Measurements from ENCODE around the gene RPP14. TPM values are rescaled to one million over a fixed set of nuclear protein-coding genes. Genes with fewer than 3 reads are reported as not detected.
A peak's percentile ranks its signal among the peaks of the same experiment; 100 is the strongest.
"Not testable (repeated sequence)": the region's sequence is repeated elsewhere in the genome, so short reads cannot be mapped to it uniquely, and the experiment has no call there.

RPP14 gene
- total RNA-seq, 1 donor from 2014 or later, result 22.5 TPM

DNA sequence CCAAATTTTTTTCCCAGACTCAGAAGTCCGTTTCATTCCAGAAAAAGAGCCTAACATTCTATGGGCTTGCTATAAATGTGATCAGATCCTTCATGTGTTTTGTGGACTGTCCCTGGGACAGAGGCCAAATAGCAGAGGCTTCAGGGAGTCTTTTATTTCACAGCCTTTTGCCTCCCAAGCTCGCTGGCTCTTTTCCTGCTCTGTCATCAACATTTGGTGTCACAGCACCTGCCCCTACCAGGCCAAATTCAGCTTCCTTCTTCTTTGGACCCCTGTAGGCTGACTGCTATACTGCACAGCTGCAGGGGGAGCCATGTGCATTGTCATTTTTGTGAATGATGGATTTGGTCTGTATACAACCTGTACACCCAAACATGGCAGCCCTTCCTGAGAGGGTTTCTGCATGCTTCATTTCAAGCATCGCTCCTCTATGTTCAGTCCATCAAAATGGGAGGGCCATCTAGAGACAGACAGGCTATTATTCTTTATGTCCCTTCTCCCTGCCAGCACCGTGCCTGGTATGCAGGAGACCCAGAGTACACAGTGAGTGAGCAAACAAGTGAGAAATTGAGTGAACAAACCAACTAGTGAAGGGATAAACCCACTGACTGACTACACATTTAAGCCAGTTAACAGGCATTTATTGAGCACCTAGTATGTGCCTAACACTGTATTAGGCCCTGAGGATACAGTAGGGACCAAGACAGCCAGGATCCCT is 17.9 kb upstream of the RPP14 start:
- intact Hi-C loops (cut with DNase I), result loop anchor here (10.0 kb wide), 1 partner anchor 53 kb away; the partner anchor contains the start of gene ABHD6
- DNase-seq (no peak), ATAC-seq (ENCODE audit: poor library complexity) (peak; percentile 59)

DNA sequence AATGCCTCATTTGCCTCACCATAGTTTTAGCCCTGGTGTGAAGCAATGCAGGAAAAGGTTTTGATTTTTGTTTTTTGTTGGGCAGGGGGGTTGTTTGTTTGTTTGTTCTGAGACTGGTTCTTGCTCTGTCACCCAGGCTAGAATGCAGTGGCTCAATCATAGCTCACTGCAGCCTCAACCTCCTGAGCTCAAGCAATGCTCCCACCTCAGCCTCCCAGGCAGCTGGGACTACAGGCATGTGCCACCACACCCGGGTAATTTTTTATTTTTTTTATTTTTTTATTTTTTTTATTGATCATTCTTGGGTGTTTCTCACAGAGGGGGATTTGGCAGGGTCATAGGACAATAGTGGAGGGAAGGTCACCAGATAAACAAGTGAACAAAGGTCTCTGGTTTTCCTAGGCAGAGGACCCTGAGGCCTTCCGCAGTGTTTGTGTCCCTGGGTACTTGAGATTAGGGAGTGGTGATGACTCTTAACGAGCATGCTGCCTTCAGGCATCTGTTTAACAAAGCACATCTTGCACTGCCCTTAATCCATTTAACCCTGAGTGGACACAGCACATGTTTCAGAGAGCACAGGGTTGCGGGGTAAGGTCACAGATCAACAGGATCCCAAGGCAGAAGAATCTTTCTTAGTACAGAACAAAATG is 17.0 kb upstream of the RPP14 start:
- intact Hi-C loops (cut with DNase I), result loop anchor here (10.0 kb wide), 1 partner anchor 54 kb away; the partner anchor contains the start of gene ABHD6

DNA sequence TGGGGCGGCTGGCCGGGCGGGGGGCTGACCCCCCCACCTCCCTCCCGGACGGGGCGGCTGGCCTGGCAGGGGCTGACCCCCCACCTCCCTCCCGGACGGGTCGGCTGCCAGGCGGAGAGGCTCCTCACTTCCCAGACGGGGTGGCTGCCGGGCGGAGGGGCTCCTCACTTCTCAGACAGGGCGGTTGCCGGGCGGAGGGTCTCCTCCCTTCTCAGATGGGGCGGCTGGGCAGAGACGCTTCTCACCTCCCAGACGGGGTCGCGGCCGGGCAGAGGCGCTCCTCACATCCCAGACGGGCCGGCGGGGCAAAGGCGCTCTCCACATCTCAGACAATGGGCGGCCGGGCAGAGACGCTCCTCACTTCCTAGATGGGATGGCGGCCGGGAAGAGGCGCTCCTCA is 15.6 kb upstream of the RPP14 start:
- DNase-seq; intact Hi-C loops (cut with DNase I); ATAC-seq (ENCODE audit: poor library complexity): not testable (repeated sequence)

More for the DNA sequence above, 17.0 kb upstream of the RPP14 start:
- not testable (repeated sequence) for DNase-seq; ATAC-seq (ENCODE audit: poor library complexity)

DNA sequence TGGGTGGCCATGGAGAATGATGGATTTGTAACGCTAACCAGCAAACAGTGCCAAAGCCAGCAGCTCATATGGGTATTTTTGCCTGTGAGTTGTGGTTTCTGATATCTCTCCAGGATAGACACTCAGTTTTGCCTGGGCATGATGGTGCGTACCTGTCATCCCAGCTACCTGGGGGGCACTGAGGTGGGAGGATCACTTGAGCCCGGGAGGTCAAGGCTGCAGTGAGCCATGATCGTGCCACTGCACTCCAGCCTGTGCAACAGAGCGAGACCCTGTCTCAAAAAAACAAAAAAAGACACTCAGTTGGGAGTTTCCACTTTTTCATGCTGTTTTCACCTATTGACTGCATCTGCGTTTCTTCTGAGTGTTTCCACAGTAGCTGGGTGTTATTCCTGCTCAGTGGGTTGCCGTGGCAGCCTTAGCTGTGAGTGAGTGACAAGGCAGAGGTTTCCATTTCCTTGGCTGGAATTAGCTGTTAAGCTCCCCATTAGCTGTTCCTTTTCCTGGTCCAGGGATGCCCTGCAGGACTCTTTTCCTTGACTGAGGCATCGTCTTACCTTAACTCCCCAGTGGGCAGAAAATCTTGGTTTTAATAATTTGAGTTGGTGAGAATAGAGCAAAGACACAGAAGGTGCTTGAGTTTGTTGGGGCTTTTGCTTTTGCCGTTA is 14.2 kb upstream of the RPP14 start:
- intact Hi-C loops (cut with DNase I), result no loop called here
- DNase-seq, result no peak
- ATAC-seq (ENCODE audit: poor library complexity), result no peak

DNA sequence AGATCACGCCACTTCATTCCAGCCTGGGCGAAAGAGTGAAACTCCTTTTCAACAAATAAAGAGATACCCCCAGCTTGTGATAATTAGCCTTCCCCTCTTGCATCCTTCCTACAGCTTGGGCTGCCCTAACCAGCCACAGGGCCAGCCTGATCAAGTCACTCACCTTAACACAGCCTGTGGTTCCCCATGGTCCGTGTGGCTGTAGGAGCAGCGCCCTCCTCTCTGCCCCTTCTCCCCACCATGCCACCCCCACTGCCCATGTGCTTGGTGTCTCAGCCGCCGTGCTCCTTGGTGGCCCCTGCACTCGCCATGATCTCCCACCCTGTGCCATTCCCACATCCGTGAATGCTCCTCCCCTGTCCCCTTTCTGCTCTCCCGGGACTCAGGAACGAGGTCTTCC is 13.2 kb upstream of the RPP14 start:
- DNase-seq (no peak), ATAC-seq (ENCODE audit: poor library complexity) (no peak)
- intact Hi-C loops (cut with DNase I), result no loop called here

DNA sequence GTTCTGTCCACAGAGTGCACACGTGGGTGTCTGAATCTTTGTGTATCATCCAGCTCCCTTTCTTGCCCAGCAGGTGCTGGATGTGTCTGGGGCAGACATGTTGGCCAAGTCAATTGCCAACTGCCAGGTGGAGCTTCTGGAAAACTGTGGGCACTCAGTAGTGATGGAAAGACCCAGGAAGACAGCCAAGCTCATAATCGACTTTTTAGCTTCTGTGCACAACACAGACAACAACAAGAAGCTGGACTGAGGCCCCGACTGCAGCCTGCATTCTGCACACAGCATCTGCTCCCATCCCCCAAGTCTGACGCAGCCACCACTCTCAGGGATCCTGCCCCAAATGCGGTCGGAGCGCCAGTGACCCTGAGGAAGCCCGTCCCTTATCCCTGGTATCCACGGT is 12.5 kb upstream of the RPP14 start:
- no peak for ATAC-seq (ENCODE audit: poor library complexity)
- intact Hi-C loops (cut with DNase I), result no loop called here

DNA sequence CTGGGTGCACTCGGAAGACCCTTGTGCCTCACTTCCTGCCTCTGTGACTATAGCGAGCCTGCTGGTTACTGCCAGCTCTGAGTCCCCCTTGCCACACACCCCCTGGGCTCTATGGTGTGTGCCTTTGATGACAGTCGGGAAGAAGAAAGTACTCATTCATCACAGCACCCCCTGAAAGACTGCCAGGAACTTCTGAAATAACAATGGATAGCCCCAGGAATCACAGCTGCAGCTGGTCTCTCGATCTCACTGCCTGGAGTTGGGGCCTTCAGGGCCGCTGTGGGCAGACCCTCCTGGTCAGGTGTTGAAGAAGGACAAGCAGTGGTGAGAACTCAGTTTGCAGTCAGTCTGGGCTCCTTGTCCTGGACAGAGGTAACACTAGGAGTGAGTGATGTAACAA is 9.8 kb upstream of the RPP14 start:
- DNase-seq, result no peak
- intact Hi-C loops (cut with DNase I), result no loop called here
- ATAC-seq (ENCODE audit: poor library complexity), result no peak

More for the DNA sequence above, 12.5 kb upstream of the RPP14 start:
- DNase-seq, result no peak

DNA sequence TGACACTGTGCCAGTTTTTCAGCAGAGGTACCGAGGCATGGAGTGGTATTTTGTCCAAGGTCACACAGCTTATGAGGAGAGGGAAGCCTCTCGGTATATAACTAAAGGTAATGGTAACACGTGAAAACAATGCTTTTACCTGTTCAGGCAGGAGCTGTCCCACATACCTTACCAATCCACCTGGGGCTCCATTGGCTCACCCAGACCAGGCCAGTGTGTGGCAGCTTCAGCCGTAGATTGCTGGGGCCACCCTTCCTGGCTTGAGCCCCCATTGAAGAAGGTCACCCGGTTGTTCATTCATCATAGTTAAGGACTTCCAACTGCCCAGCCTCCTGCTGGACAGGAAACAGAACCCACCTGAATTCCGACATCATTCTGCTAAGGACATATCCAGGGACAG is 9.2 kb upstream of the RPP14 start:
- no peak for ATAC-seq (ENCODE audit: poor library complexity)
- intact Hi-C loops (cut with DNase I), result no loop called here
- DNase-seq, result no peak

DNA sequence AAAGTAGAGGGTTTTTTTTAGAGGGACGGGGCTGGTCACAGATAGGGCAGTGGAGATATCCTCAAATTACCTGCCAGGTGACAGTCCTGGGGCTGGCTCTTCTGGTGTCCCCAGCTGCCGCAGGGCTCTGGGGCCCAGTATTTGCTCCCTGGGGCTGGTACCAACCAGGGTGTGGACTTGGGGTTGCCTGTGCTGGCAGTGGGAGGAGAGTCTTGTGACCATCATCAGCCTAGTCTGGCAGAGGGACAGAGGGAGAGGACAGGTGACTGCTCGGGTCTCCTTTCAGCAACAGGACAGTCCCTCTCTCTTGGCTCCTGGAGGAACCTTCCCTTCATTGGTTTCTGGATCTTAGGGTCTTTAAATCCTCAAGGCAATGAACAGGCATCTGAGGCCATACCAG is 7.9 kb upstream of the RPP14 start:
- DNase-seq (no peak), ATAC-seq (ENCODE audit: poor library complexity) (peak; percentile 24)
- intact Hi-C loops (cut with DNase I), result no loop called here

DNA sequence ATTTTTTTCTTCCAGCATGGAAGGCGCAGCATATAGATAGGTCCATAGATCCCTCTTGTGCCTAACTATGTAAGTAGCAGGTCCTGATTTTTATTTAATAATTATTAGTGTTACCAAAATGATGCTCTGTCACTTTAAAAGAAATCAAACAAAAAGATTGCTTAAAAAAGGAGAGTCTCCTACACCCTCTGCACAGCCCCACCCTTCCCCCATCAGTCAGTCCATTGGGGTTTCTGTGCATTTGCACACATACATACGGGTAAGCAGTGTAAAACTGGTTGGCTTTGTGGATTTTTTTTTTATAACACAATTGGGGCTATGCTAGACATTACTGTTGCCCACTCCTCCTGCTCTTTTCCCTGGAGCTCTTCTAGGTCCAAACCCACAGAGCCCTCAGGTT is 7.0 kb upstream of the RPP14 start:
- DNase-seq, result no peak
- intact Hi-C loops (cut with DNase I), result no loop called here
- ATAC-seq (ENCODE audit: poor library complexity), result no peak

DNA sequence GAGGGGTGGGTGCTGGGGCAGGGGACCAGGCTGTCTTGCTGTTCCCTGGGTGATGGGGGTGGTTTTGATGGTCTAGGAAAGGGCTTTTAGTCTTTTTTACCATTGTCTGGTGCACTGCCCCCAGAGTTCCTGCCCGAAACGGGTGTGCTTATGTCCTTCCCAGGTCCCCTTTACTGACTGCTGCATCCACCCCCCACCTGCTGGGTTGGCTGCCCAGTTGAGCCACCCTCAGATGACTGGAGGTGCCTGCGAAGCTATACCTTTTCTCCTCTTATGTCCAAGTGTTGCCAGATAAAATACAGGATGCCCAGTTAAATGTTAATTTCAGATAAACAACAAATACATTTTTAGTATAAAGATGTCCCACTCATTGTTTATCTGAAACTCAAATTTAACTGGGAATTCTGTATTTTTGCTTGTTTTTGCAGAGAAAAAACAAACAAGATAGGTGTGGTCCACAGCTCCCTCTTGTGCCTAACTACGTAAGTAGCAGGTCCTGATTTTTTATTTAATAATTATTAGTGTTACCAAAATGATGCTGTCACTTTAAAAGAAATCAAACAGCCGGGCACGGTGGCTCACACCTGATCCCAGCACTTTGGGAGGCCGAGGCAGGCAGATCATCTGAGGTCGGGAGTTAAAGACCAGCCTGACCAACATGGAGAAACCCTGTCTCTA is 6.1 kb upstream of the RPP14 start:
- intact Hi-C loops (cut with DNase I), result loop anchor here (2.0 kb wide), 1 partner anchor 113 kb away; no protein-coding TSS in a partner anchor
- ATAC-seq (ENCODE audit: poor library complexity) (no peak), DNase-seq (no peak)

DNA sequence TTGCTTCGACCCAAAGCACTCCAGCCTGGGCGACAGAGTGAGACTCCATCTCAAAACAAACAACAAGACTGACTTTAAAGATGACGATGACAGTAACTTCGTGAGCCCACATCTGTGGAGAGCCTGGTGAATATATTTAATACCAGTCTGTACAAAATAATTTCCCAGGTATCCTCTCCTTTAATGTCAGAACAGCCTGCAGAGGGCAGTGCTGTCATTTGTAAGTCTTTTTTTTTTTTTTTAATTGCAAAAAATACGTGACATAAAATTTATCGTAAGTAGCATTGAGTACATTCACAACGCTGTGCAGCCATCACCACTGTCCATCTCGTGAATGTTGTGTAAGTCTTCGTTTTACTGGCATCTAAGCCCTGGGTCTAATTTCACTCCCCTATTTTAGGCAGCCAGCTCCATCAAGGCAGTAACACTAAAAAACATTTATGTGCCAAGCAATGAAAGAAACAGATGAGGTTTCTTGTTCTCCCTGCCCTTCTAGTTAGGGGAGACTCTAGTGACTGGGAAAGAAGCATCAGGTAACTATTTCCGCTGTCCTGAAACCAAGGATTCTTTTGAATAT is 1.7 kb downstream of the RPP14 start:
- intact Hi-C loops (cut with DNase I), result no loop called here
- ATAC-seq (ENCODE audit: poor library complexity), result no peak
- DNase-seq, result no peak

DNA sequence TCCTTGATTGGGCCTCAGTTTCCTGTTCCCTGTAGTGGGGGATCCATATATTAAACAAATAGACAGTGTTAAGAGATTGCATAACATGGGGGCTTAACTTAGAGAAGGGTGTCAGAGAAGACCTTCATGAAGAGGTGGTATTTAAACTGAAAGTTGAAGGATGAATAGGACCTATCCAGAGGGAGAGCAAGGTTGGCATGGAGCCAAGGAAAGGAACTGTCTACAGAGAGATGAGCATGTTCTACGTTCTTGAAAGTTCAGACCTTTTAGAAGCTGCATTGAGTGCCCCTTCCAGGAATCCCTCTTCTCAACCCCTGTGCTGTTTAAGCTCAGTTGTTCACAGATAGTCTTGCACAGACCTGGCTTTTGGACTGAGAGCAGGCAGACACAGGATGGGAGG is 2.7 kb downstream of the RPP14 start:
- no peak for DNase-seq
- no peak for ATAC-seq (ENCODE audit: poor library complexity)
- intact Hi-C loops (cut with DNase I), result no loop called here

DNA sequence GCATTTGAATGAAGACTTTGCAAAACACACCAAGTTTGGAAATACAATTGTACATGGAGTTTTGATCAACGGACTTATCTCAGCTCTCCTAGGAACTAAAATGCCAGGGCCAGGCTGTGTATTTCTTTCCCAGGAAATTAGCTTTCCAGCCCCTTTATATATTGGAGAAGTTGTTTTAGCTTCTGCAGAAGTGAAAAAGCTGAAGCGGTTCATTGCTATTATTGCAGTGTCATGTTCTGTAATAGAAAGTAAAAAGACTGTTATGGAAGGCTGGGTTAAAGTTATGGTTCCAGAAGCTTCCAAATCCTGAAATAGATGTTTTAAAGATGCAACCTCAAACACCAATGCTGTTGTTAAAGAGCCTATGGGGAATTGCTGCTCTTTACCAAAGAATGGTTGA is 11.8 kb downstream of the RPP14 start:
- intact Hi-C loops (cut with DNase I), result no loop called here
- DNase-seq, result no peak
- no peak for ATAC-seq (ENCODE audit: poor library complexity)

DNA sequence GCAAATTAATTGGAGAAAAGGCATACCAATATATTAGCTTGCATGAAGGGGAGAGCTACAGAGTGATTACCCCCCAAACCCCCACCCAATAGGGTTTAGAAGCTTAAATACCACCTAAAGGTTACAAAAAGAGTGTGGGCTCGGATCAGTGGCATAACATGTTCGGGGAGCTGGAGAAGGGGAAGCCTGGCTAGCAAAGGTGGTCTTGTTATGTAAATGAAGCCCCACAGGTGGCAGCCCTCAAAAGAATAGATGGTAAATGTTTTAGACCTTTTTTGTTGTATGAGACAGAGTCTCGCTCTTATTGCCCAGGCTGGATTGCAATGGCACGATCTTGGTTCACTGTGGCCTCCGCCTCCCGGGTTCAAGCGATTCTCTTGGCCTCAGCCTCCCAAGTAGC is 15.7 kb downstream of the RPP14 start:
- ATAC-seq (ENCODE audit: poor library complexity) (no peak), DNase-seq (no peak)
- intact Hi-C loops (cut with DNase I), result no loop called here

DNA sequence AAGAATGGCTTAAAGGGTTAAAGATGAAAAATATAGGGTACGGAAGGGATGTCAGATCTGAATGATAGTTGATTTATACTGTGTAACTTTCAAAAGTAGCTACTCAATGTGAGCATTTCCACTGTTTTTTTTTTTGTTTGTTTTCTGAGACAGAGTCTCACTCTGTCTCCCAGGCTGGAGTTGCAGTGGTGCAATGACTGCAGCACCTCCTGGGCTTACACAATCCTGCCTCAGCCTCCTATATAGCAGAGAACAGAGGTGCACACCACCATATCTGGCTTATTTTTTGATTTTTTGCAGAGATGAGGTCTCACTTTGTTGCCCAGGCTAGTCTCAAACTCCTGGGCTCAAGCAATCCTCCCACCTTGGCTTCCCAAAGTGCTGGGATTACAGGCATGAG is 16.7 kb downstream of the RPP14 start:
- intact Hi-C loops (cut with DNase I), result no loop called here
- ATAC-seq (ENCODE audit: poor library complexity) (no peak), DNase-seq (no peak)

DNA sequence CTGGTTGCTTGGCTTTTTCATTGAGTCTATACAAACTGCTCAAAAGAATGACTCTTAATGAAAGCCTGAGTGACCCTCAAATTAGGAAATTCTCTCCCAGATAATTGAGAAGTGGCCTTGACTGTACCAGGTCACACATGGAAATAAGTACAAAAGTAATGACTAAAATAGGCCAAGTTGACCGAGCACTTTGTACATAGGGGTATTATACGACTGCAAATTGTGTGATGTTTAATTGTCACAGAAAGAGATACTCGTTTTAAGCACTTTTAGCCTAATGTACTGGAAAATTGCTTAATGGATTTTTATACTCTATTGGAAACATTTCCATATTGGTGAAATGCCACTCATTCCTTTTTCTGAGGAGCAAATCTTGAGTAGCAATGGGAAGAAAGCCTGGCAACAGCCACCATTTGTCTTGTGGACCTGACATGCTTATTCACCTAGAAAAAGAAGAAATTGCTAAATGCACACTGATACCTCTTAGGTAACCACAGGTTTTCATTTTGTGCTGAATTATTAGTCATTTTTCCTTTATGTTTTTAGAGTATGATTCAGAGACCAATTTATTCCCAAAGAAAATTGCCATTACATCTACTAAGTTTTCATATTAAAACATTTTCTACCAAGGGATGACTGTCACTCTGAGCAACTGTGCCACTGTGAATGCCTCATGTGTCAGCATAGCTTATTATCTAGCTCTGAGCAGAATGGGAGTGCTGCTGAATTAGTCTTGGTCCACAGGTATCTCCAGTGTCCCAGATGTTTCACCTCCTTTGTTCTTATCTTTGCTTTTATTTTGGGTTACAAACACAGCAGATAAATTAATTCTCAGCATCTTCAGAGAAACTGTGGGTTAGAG is 17.7 kb downstream of the RPP14 start:
- DNase-seq, result no peak
- intact Hi-C loops (cut with DNase I), result no loop called here
- no peak for ATAC-seq (ENCODE audit: poor library complexity)
